ENCODE data around the gene EIF2D. TPM values are rescaled to one million over a fixed set of nuclear protein-coding genes. Genes with fewer than 3 reads are reported as not detected.

The EIF2D gene
- total RNA-seq, 1 donor from 2014 or later = 65.4 TPM

DNA sequence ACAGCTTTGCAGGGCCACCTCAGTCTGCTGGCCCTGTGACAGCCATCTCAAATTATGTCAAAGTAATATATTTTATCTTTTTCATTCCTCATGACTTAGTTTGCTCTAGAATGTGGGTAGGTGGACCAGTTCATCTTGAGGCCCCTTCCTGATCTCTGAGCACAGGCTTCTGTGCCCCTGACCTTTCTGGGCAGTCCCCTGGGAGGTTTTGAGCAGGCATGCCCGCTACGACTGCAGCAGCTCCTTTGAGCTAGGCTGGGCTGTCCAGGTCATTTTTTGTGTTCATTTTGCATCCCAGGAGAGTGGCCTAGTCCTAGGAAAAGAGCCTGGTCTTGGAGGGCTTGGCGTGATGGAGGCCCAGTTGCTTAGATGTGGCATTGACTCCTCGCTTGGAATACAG, 42.7 kb downstream of the EIF2D start:
- TF ChIP-seq, protein P1, sequence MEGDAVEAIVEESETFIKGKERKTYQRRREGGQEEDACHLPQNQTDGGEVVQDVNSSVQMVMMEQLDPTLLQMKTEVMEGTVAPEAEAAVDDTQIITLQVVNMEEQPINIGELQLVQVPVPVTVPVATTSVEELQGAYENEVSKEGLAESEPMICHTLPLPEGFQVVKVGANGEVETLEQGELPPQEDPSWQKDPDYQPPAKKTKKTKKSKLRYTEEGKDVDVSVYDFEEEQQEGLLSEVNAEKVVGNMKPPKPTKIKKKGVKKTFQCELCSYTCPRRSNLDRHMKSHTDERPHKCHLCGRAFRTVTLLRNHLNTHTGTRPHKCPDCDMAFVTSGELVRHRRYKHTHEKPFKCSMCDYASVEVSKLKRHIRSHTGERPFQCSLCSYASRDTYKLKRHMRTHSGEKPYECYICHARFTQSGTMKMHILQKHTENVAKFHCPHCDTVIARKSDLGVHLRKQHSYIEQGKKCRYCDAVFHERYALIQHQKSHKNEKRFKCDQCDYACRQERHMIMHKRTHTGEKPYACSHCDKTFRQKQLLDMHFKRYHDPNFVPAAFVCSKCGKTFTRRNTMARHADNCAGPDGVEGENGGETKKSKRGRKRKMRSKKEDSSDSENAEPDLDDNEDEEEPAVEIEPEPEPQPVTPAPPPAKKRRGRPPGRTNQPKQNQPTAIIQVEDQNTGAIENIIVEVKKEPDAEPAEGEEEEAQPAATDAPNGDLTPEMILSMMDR (IDR thresholded peaks at IDR 0.05) = no peak
- H3K9me3 Mint-ChIP-seq = no peaks in the 10 kb centered on the region
- ATAC-seq (ENCODE audit: low read depth) (peak; percentile 28), DNase-seq (no peak)
- POLR2A ChIA-PET = interaction anchor here (0.7 to 1.0 kb wide), 3 partner anchors 9 to 1374 kb away, joined by 3 to 5 read pairs (median 3); no protein-coding TSS in a partner anchor
- H3K27ac Mint-ChIP-seq = peak overlapping the region; percentile 69
- peaks cover 91% of the 10 kb centered on the region for H3K36me3 Mint-ChIP-seq (ENCODE audit: low read depth)
- peaks cover 96% of the 10 kb centered on the region for H3K4me1 Mint-ChIP-seq
- H3K4me3 Mint-ChIP-seq = no peak overlapping the region
- H3K27me3 Mint-ChIP-seq = no peaks in the 10 kb centered on the region
- intact Hi-C loops (cut with micrococcal nuclease) = no loop called here
- CTCF ChIA-PET = interaction anchor here (1.1 kb wide), 1 partner anchor 11 kb away, joined by 4 read pairs; no protein-coding TSS in a partner anchor

DNA sequence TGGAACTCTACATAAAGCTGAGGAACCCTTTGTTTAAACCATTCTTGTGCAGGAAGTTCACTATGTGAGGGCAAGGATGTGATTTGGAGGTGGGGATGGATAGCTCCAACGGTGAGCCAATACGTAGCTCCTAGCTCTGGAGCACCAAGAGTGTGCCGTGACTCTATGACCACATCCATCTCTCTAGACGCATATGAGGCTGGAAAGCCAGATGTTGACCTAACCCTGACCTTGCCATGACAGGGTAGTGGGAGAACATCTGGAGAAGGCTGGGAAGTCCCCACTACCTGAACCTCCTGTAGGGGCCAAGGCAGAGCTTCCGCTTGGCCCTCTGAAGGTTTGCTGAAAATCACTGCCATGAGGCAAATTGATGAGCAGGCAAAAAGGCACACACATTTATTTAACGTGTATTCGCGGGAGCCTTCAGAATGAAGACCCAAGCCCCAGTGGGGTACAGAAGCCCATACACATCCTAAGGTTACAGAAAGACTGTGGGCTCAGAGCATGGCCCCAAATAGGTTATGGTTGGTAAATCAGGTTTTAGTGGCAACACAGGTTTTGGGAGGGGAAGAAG, 43.4 kb downstream of the EIF2D start:
- Mint-ChIP-seq H3K4me1 (peaks cover 97% of the 10 kb centered on the region), H3K27me3 (no peaks in the 10 kb centered on the region), H3K4me3 (no peak overlapping the region), H3K36me3 (ENCODE audit: low read depth) (peaks cover 92% of the 10 kb centered on the region), H3K9me3 (no peaks in the 10 kb centered on the region), H3K27ac (peak overlapping the region; percentile 69)
- ATAC-seq (ENCODE audit: low read depth) (no peak), DNase-seq (no peak)
- ChIA-PET CTCF (interaction anchor here (1.0 to 1.1 kb wide), 2 partner anchors 13 to 24 kb away, joined by 3 to 4 read pairs; no protein-coding TSS in a partner anchor), POLR2A (interaction anchor here (3.0 kb wide), 1 partner anchor 12 kb away, joined by 15 read pairs; no protein-coding TSS in a partner anchor)
- intact Hi-C loops (cut with micrococcal nuclease) = no loop called here
- TF ChIP-seq, protein P1 (IDR thresholded peaks at IDR 0.05) = no peak

DNA sequence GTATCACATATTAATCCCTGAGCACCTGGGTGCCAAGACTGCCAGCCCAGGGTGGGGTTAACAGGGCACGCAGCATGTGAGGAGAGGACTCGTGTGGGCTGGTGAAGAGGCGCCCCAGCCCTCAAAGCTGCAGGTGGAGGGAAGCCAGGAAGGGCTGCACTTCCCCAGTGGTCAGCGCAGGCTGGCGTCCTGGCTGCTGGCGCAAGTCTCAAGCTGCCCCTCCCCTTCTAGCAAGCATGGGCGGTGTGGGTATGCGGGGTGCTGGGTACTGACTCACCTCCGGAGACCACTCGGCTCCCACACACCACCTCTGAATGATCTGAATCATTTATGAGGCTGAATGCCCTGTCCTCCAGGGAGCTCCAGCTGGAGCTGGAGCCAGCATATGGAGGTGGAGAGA, 44.0 kb downstream of the EIF2D start:
- Mint-ChIP-seq H3K36me3 (ENCODE audit: low read depth) (peaks cover 92% of the 10 kb centered on the region), H3K9me3 (no peaks in the 10 kb centered on the region), H3K27ac (peak overlapping the region; percentile 72), H3K4me1 (peaks cover 98% of the 10 kb centered on the region), H3K4me3 (no peak overlapping the region), H3K27me3 (no peaks in the 10 kb centered on the region)
- POLR2A ChIA-PET = interaction anchor here (3.0 kb wide), 1 partner anchor 13 kb away, joined by 15 read pairs; no protein-coding TSS in a partner anchor
- TF ChIP-seq, protein P1 (IDR thresholded peaks at IDR 0.05) = no peak
- CTCF ChIA-PET = interaction anchor here (1.0 to 1.1 kb wide), 2 partner anchors 12 to 23 kb away, joined by 3 to 4 read pairs; no protein-coding TSS in a partner anchor
- DNase-seq (no peak), ATAC-seq (ENCODE audit: low read depth) (no peak)
- intact Hi-C loops (cut with micrococcal nuclease) = no loop called here

DNA sequence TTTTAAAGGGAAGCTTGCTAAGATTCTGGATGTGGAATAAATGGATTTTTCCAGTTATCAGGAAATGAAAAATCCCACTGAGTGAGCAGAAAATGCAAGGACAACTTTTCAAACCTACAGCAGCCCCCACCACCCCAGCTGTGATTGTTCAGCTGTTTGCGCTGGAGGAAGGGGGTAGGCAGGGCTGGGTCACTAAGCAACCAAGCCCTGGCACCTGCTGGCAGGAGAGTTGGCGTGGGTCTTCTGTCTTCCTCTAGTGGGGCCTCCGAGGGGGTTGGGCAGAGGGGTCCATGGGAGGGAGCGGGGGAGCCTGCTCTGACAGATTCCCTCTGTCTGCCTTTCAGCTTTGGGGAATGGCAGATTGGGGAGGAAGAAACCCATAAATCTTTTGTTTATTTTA, 45.3 kb downstream of the EIF2D start:
- TF ChIP-seq, protein P1 (IDR thresholded peaks at IDR 0.05) = no peak
- H3K36me3 Mint-ChIP-seq (ENCODE audit: low read depth) = peaks cover 92% of the 10 kb centered on the region
- POLR2A ChIA-PET = interaction anchor here (0.6 to 3.0 kb wide), 5 partner anchors 9 to 14 kb away, joined by 3 to 15 read pairs (median 3); no protein-coding TSS in a partner anchor
- CTCF ChIA-PET = interaction anchor here (1.3 to 1.8 kb wide), 3 partner anchors 9 to 20 kb away, joined by 3 to 7 read pairs (median 5); no protein-coding TSS in a partner anchor
- H3K4me1 Mint-ChIP-seq = peaks cover 98% of the 10 kb centered on the region
- no peaks in the 10 kb centered on the region for H3K9me3 Mint-ChIP-seq
- peak overlapping the region; percentile 41 for H3K27ac Mint-ChIP-seq
- H3K4me3 Mint-ChIP-seq = no peak overlapping the region
- DNase-seq (no peak), ATAC-seq (ENCODE audit: low read depth) (no peak)
- no peaks in the 10 kb centered on the region for H3K27me3 Mint-ChIP-seq
- intact Hi-C loops (cut with micrococcal nuclease) = no loop called here

DNA sequence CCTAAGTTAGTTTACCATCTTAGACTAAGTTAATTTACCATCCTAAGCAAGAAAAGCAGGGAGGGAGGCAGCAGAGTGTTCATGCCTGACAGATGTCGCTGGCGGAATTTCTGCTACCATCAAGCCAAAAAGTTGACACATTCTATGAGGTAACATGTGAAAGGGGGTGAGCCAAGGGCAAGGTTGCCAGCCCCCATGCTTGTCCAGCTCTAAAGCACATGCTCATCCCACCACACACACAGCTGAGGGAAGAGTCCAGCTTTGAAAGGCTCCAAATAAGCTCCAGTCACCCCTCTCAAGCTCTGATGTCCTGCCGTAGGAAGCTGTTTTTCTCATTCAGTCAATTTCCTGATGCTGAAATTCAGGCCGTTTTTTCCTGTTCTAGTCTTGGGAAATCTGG, 46.3 kb downstream of the EIF2D start:
- intact Hi-C loops (cut with micrococcal nuclease) = no loop called here
- DNase-seq (no peak), ATAC-seq (ENCODE audit: low read depth) (no peak)
- H3K27me3 Mint-ChIP-seq = no peaks in the 10 kb centered on the region
- H3K4me3 Mint-ChIP-seq = no peak overlapping the region
- TF ChIP-seq, protein P1 (IDR thresholded peaks at IDR 0.05) = no peak
- CTCF ChIA-PET = interaction anchor here (0.7 to 1.8 kb wide), 5 partner anchors 10 to 660 kb away, joined by 3 to 7 read pairs (median 3); no protein-coding TSS in a partner anchor
- H3K27ac Mint-ChIP-seq = peak overlapping the region; percentile 24
- H3K36me3 Mint-ChIP-seq (ENCODE audit: low read depth) = peaks cover 91% of the 10 kb centered on the region
- H3K4me1 Mint-ChIP-seq = peaks cover 97% of the 10 kb centered on the region
- POLR2A ChIA-PET = interaction anchor here (0.8 to 12.6 kb wide), 5 partner anchors 10 to 89 kb away, joined by 3 to 343 read pairs (median 6); no protein-coding TSS in a partner anchor
- H3K9me3 Mint-ChIP-seq = no peaks in the 10 kb centered on the region

Data from activated B cell treated with CpG ODN at 0.5 μM for 24 hours (primary cell).